Endothelial cell of umbilical vein (primary cell): ENCODE measurements around the gene SLC11A1. TPM values are rescaled to one million over a fixed set of nuclear protein-coding genes. Genes with fewer than 3 reads are reported as not detected.

Source experiments
- BruUV-seq: library from RNA; stranded (reverse); fragments of 400-500 nt; replicated peaks from 2 replicates; lab custom pipeline; 2021; lab: Mats Ljungman, UMichigan
- CTCF ChIA-PET: fragments of 300-600, 350-600 bp; sonication (Branson Sonifier 250); formaldehyde crosslinking; loops from one replicate; lab custom pipeline; 2021; ENCODE audit warnings: antibody characterized with exemption, inconsistent platforms; lab: Charles Lee
- POLR2A ChIA-PET: fragments of 300-600, 350-600 bp; sonication (Branson Sonifier 250); formaldehyde crosslinking; loops from one replicate; lab custom pipeline; 2021; ENCODE audit warnings: antibody characterized with exemption, inconsistent platforms; lab: Charles Lee
- DNase-seq: peaks from one replicate; pipeline ENCODE4 v3.0.0-alpha.2; 2011; ENCODE audit warnings: low read depth, low spot score
- FAIRE-seq: peaks from 2 replicates; lab custom pipeline; 2011; peaks lifted over from hg19 to GRCh38; lab: Jason Lieb, UNC
- H2AFZ ChIP-seq: 2 replicates; pipeline ENCODE4 v1.6.0; 2012; ENCODE audit warnings: low read depth, low read length, control low read depth, inconsistent platforms
- H3K27ac ChIP-seq: 2 replicates; pipeline ENCODE4 v1.5.1; 2011; ENCODE audit warnings: low read depth, mild to moderate bottlenecking, control low read depth, low read length, moderate library complexity; ENCODE audit not compliant: insufficient read depth
- H3K27me3 ChIP-seq, 2 experiments: 2 replicates each; pipeline versions ENCODE4 v1.6.0 to v1.6.1; 2011; ENCODE audit warnings: low read length in 2 of 2, mixed read lengths in 1 of 2; ENCODE audit not compliant: control insufficient read depth in 2 of 2, insufficient read depth in 2 of 2
- H3K36me3 ChIP-seq, 2 experiments: 2 replicates in 1 of 2; 3 replicates in 1 of 2; pipeline ENCODE4 v1.5.1; 2011; ENCODE audit warnings: low read length in 2 of 2, mild to moderate bottlenecking in 1 of 2, moderate library complexity in 1 of 2; ENCODE audit not compliant: control insufficient read depth in 2 of 2, insufficient read depth in 2 of 2; ENCODE audit errors: extremely low read depth in 1 of 2
- H3K4me1 ChIP-seq: 3 replicates; pipeline ENCODE4 v1.5.1; 2011; ENCODE audit warnings: mild to moderate bottlenecking, low read length; ENCODE audit not compliant: control insufficient read depth, insufficient read depth; ENCODE audit errors: extremely low read depth
- H3K4me2 ChIP-seq: 2 replicates; pipeline ENCODE4 v1.6.1; 2011; ENCODE audit warnings: low read length, control low read depth, mixed read lengths; ENCODE audit not compliant: insufficient read depth
- H3K4me3 ChIP-seq, 3 experiments: fragments of 200-600 bp in 1 of 3; sonication (generic), shearing (Covaris generic) in 1 of 3; replicated peaks in 1 of 3; 2 replicates each; pipeline ENCODE4 v1.5.1; 2011 to 2016; ENCODE audit warnings: control low read depth in 3 of 3, low read length in 3 of 3, mild to moderate bottlenecking in 2 of 3, inconsistent platforms in 1 of 3, low read depth in 1 of 3, moderate library complexity in 1 of 3; ENCODE audit not compliant: insufficient read depth in 1 of 3
- H3K79me2 ChIP-seq: 2 replicates; pipeline ENCODE4 v1.6.0; 2012; ENCODE audit warnings: low read length, inconsistent platforms; ENCODE audit not compliant: control insufficient read depth, insufficient read depth
- H3K9ac ChIP-seq: replicated peaks from 2 replicates; pipeline ENCODE3; 2011; ENCODE audit warnings: low read length, control low read depth; ENCODE audit not compliant: insufficient read depth; ENCODE audit errors: extremely low read depth
- H3K9me1 ChIP-seq: replicated peaks from 3 replicates; pipeline ENCODE4 v1.6.0; 2011; ENCODE audit warnings: mild to moderate bottlenecking, low read length; ENCODE audit not compliant: control insufficient read depth, insufficient read depth; ENCODE audit errors: extremely low read depth
- H3K9me3 ChIP-seq: replicated peaks from 2 replicates; pipeline ENCODE4 v1.5.1; 2012; ENCODE audit warnings: low read length, inconsistent platforms; ENCODE audit not compliant: control insufficient read depth, insufficient read depth
- H4K20me1 ChIP-seq: replicated peaks from 2 replicates; pipeline ENCODE3; 2011; ENCODE audit warnings: mild to moderate bottlenecking, low read length; ENCODE audit not compliant: control insufficient read depth, insufficient read depth; ENCODE audit errors: extremely low read depth
- CTCF ChIP-seq, 2 donors: IDR thresholded peaks; 1 replicate in 1 of 2; 2 replicates in 1 of 2; pipeline ENCODE4 v1.5.1; 2011; ENCODE audit warnings: low read length in 2 of 2, mild to moderate bottlenecking in 2 of 2, moderate library complexity in 2 of 2, control low read depth in 1 of 2, inconsistent platforms in 1 of 2, low read depth in 1 of 2; ENCODE audit not compliant: insufficient read depth in 1 of 2; ENCODE audit errors: extremely low read depth in 1 of 2
- EZH2 ChIP-seq: IDR thresholded peaks from 2 replicates; pipeline ENCODE4 v1.6.1; 2012; ENCODE audit warnings: borderline replicate concordance, low read depth, mild to moderate bottlenecking, moderate library complexity, low read length, inconsistent platforms; ENCODE audit not compliant: severe bottlenecking
- FOS ChIP-seq: IDR thresholded peaks from 2 replicates; pipeline ENCODE4 v1.6.1; 2011; ENCODE audit warnings: mild to moderate bottlenecking, low read length, moderate library complexity, borderline replicate concordance; ENCODE audit not compliant: insufficient read depth
- GATA2 ChIP-seq: IDR thresholded peaks from 2 replicates; pipeline ENCODE4 v1.7.0; 2011; ENCODE audit warnings: low read depth, mild to moderate bottlenecking, moderate library complexity, mixed read lengths, low read length; ENCODE audit not compliant: insufficient read length, insufficient read depth
- JUN ChIP-seq: IDR thresholded peaks from 2 replicates; pipeline ENCODE4 v1.6.1; 2011; ENCODE audit warnings: borderline replicate concordance, low read depth; ENCODE audit not compliant: insufficient read length, insufficient read depth
- MAX ChIP-seq: IDR thresholded peaks from 2 replicates; pipeline ENCODE4 v1.6.1; 2011; ENCODE audit not compliant: insufficient read depth, insufficient read length
- MYC ChIP-seq: IDR thresholded peaks from one replicate; pipeline ENCODE4 v1.6.1; 2011; ENCODE audit warnings: mild to moderate bottlenecking, low read depth, low read length
- POLR2A ChIP-seq: IDR thresholded peaks from 2 replicates; pipeline ENCODE4 v1.6.1; 2012; ENCODE audit warnings: low read depth, mild to moderate bottlenecking, control low read depth, low read length
- POLR2AphosphoS5 ChIP-seq: IDR thresholded peaks from 2 replicates; pipeline ENCODE4 v1.6.1; 2012; ENCODE audit warnings: low read depth, mild to moderate bottlenecking, control low read depth, low read length, moderate library complexity; ENCODE audit not compliant: insufficient read depth
- dilution Hi-C: fragments of 300-500 bp; cut with MboI; formaldehyde crosslinking; loops from one replicate; pipeline ENCODE4 v1.15.0; 2019; ENCODE audit warnings: low sequenced_read_pairs; ENCODE audit not compliant: extremely low pct_ligation_motif_present
- intact Hi-C: fragments of 100-400 bp; cut with micrococcal nuclease; formaldehyde crosslinking; loops from one replicate; pipeline ENCODE4 v1.10.0; 2022
- polyA plus RNA-seq, 4 experiments: library from polyadenylated mRNA; depleted of rRNA in 3 of 4; stranded (reverse) in 3 of 4; unstranded in 1 of 4; fragments of >200 nt; gene quantifications; 2 replicates each; pipeline versions ENCODE4 v1.2.1 to v1.2.3, GENCODE V29; 2011 to 2012; ENCODE audit warnings: missing spikeins in 1 of 4
- total RNA-seq: library from RNA; stranded (reverse); gene quantifications from 2 replicates; pipeline ENCODE4 v1.2.3, GENCODE V29; 2021

Gene SLC11A1
- total and polyA plus RNA-seq, 2 donors (not counting 3 experiments of a cell fraction or from before 2014, with no cell fraction given): 0.03 TPM; not detected in 1

- TF ChIP-seq GATA2 (no peak), MYC (no peak), JUN (no peak), FOS (no peak), POLR2AphosphoS5 (no peak), CTCF (IDR thresholded peaks at IDR 0.05; ENCODE audit: extremely low read depth in 1 of 2, insufficient read depth in 1 of 2, low read depth in 1 of 2, low read length in 2 of 2) (no peak), EZH2 (no peak), MAX (no peak), POLR2A (no peak)
- no peak overlapping the region for H2AFZ ChIP-seq
- no TSS peak for BruUV-seq
- H3K4me3 ChIP-seq: no peak overlapping the region
- intact Hi-C loops: no loop called here
- DNase-seq (no peak), FAIRE-seq (no peak)
- no peaks in the 10 kb centered on the region for H3K9me1 ChIP-seq
- ChIA-PET POLR2A (no interaction called here), CTCF (no interaction called here)
- H3K4me1 ChIP-seq: no peaks in the 10 kb centered on the region
- H4K20me1 ChIP-seq: no peaks in the 10 kb centered on the region
- no peaks in the 10 kb centered on the region for H3K27me3 ChIP-seq
- dilution Hi-C loops: no loop called here
- H3K9ac ChIP-seq: no peak overlapping the region
- H3K4me2 ChIP-seq: no peak overlapping the region
- H3K79me2 ChIP-seq: no peaks in the 10 kb centered on the region
- no peak overlapping the region for H3K27ac ChIP-seq
- H3K36me3 ChIP-seq: no peaks in the 10 kb centered on the region
- H3K9me3 ChIP-seq: no peaks in the 10 kb centered on the region
Measured at GRCh38 chr2:218427741-218428140, 45.7 kb downstream of the SLC11A1 start.
